Ascending aorta (tissue), 2 donors: ENCODE results near the gene CRYGB. TPM values are rescaled to one million over a fixed set of nuclear protein-coding genes. Genes with fewer than 3 reads are reported as not detected.

Experiments
- DNase-seq, 2 donors: peaks; one replicate each; pipeline ENCODE4 v3.0.0-alpha.2; 2019; ENCODE audit warnings: low spot score in 2 of 2
- H3K27ac ChIP-seq, 2 donors: fragments of 200-600 bp; sonication (generic); one replicate each; pipeline ENCODE4 v1.5.1; 2016 to 2017; ENCODE audit warnings: mild to moderate bottlenecking in 1 of 2
- H3K27me3 ChIP-seq: fragments of 200-600 bp; sonication (generic); one replicate; pipeline ENCODE4 v1.5.1; 2017
- H3K36me3 ChIP-seq, 2 donors: fragments of 200-600 bp; sonication (generic); one replicate each; pipeline ENCODE4 v1.5.1; 2016
- H3K4me1 ChIP-seq, 2 donors: fragments of 200-600 bp; sonication (generic); one replicate each; pipeline ENCODE4 v1.5.1; 2016 to 2017; ENCODE audit warnings: mild to moderate bottlenecking in 1 of 2
- H3K4me3 ChIP-seq, 2 donors: fragments of 200-600 bp; sonication (generic); one replicate each; pipeline ENCODE4 v1.5.1; 2016 to 2017; ENCODE audit warnings: mild to moderate bottlenecking in 1 of 2
- H3K9me3 ChIP-seq, 2 donors: fragments of 200-600 bp; sonication (generic); one replicate each; pipeline ENCODE4 v1.5.1; 2016
- CTCF ChIP-seq, 3 experiments: fragments of 200-600 bp in 2 of 3; fragments of 450-650 bp in 1 of 3; sonication (generic) in 2 of 3; IDR thresholded peaks; one replicate each; pipeline ENCODE4 v1.5.1; 2016 to 2019; ENCODE audit warnings: antibody characterized with exemption in 3 of 3, mild to moderate bottlenecking in 1 of 3, moderate library complexity in 1 of 3
- intact Hi-C: fragments of 100-400 bp; cut with DNase I; formaldehyde crosslinking; loops from one replicate; pipeline ENCODE4 v1.15.1; 2023
- total RNA-seq: library from RNA; depleted of rRNA; stranded (reverse); fragments of >200 nt; gene quantifications from one replicate; pipeline ENCODE4 v1.1.0, GENCODE V29; 2016

The CRYGB gene
- total RNA-seq = not detected

- TF ChIP-seq CTCF (IDR thresholded peaks at IDR 0.05) = no peak
- intact Hi-C loops = no loop called here
- H3K4me1 ChIP-seq = no peaks in the 10 kb centered on the region
- H3K4me3 ChIP-seq = no peak within 1 kb of the TSS
- no peaks in the 10 kb centered on the region for H3K9me3 ChIP-seq
- no peaks in the 10 kb centered on the region for H3K36me3 ChIP-seq
- no peak within 1 kb of the TSS for H3K27ac ChIP-seq
- DNase-seq = no peak
- H3K27me3 ChIP-seq = no peaks in the 10 kb centered on the region
Observed at GRCh38 chr2:208146006-208146405, at the start of gene CRYGB. Gene CRYGB (minus strand): TSS chr2:208146158. CDS start chr2:208146120, 38 bp downstream.

DNA sequence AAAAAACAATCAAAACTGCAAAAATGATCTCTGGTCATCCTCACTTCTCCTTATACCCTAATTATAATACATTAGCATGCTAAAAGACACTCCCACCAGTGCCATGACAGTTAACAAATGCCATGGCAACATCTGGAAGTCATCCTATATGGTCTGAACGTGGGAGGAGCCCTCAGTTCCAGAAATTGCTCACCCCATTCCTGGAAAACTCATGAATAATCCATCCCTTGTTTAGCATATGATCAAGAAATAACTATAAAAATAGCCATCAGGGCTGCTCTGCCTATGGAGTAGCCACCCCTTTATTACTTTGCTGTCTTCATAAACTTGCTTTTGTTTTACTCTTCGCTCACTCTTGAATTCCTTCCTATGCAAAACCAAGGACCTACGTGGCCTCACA lies 49.6 kb upstream of the CRYGB start:
- intact Hi-C loops = no loop called here
- Histone ChIP-seq H3K4me3 (no peak overlapping the region), H3K4me1 (no peaks in the 10 kb centered on the region), H3K27ac (no peak overlapping the region), H3K36me3 (no peaks in the 10 kb centered on the region), H3K9me3 (no peaks in the 10 kb centered on the region), H3K27me3 (no peaks in the 10 kb centered on the region)
- DNase-seq = no peak
- TF ChIP-seq CTCF (IDR thresholded peaks at IDR 0.05) = no peak

- intact Hi-C loops = no loop called here
- H3K36me3 ChIP-seq = no peaks in the 10 kb centered on the region
- no peaks in the 10 kb centered on the region for H3K9me3 ChIP-seq
- no peaks in the 10 kb centered on the region for H3K27me3 ChIP-seq
- no peak overlapping the region for H3K4me3 ChIP-seq
- no peak overlapping the region for H3K27ac ChIP-seq
- H3K4me1 ChIP-seq = no peaks in the 10 kb centered on the region
- no peak for DNase-seq
- no peak for TF ChIP-seq CTCF (IDR thresholded peaks at IDR 0.05)
Observed at GRCh38 chr2:208192611-208193236, 46.8 kb upstream of the CRYGB start.

- H3K27me3 ChIP-seq = no peaks in the 10 kb centered on the region
- no peaks in the 10 kb centered on the region for H3K9me3 ChIP-seq
- no peak within 1 kb of the TSS for H3K27ac ChIP-seq
- no peak for DNase-seq
- H3K4me3 ChIP-seq = no peak within 1 kb of the TSS
- intact Hi-C loops = no loop called here
- H3K4me1 ChIP-seq = no peaks in the 10 kb centered on the region
- no peaks in the 10 kb centered on the region for H3K36me3 ChIP-seq
- no peak for TF ChIP-seq CTCF (IDR thresholded peaks at IDR 0.05)
Observed at GRCh38 chr2:208189810-208190503, 44.0 kb upstream of the CRYGB start, which contains the start of gene C2orf80. Gene C2orf80 (minus strand): TSS chr2:208190030. CDS start chr2:208186986, 3,044 bp downstream.

DNA sequence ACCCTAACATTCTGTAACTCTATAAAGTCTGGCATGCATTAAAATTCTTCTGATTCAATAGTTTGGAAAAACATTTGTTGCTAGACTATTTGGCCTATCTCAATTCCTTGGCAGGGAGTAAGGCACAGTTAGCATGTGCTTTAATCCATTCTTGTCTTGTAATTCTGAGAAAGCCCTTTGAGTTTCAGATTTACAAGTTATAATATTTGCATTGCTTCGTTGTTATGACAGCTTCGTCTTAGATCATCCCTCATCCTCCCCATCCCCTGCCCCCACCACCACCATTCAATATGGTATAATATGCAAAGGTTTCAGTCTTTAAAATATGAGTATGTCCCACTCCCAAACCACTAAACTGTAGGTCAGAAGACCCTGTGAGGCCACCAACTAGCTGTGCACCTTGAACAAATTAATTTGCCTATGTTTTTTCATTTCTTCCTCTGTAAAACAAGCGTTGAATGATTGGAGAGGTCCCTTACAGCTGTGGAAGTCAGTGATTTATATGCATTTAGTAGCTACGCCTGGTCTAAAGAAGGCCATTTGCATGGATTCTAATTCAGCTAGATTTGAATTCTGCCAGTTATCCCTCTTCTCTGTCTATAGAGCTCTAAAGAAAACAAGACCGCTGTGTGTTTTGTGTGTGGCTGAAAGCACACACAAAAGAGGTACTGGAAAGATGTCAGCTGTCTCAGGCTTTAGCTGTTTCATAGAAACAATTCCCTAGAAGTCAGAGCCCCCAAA lies 43.3 kb upstream of the CRYGB start:
- intact Hi-C loops = no loop called here
- no peaks in the 10 kb centered on the region for H3K36me3 ChIP-seq
- H3K27ac ChIP-seq = no peak overlapping the region
- no peaks in the 10 kb centered on the region for H3K4me1 ChIP-seq
- no peaks in the 10 kb centered on the region for H3K9me3 ChIP-seq
- DNase-seq = no peak
- H3K4me3 ChIP-seq = no peak overlapping the region
- no peaks in the 10 kb centered on the region for H3K27me3 ChIP-seq
- TF ChIP-seq CTCF (IDR thresholded peaks at IDR 0.05) = no peak
